LNCaP clone FGC (cell line): ENCODE measurements around the gene FBXL7.

Experiments used
- DNase-seq: peaks from one replicate; pipeline ENCODE4 v3.0.0-alpha.2; 2011; ENCODE audit warnings: low read depth
- H3K4me3 ChIP-seq: 2 replicates; pipeline ENCODE4 v1.5.1; 2011; ENCODE audit warnings: mild to moderate bottlenecking, low read depth, low read length, control low read depth
- CTCF ChIP-seq: IDR thresholded peaks from 2 replicates; pipeline ENCODE4 v1.5.1; 2012; ENCODE audit warnings: mild to moderate bottlenecking; ENCODE audit not compliant: control insufficient read depth, insufficient read depth; ENCODE audit errors: extremely low read depth

Gene FBXL7

GRCh38 chr5:15499528-15500324, at the start of gene FBXL7:
Gene FBXL7, plus strand, starts transcription at chr5:15500180.
- H3K4me3 ChIP-seq, result peak within 1 kb of the TSS; percentile 60
- TF ChIP-seq CTCF, result peak; percentile 40
- DNase-seq, result peak; percentile 33

- no peak overlapping the region for H3K4me3 ChIP-seq
- TF ChIP-seq CTCF, result no peak
- DNase-seq, result no peak
Observed at GRCh38 chr5:15450473-15450872, 49.5 kb upstream of the FBXL7 start.

- no peak overlapping the region for H3K4me3 ChIP-seq
- no peak for TF ChIP-seq CTCF
- no peak for DNase-seq
Observed at GRCh38 chr5:15450949-15451348, 49.0 kb upstream of the FBXL7 start.

DNA sequence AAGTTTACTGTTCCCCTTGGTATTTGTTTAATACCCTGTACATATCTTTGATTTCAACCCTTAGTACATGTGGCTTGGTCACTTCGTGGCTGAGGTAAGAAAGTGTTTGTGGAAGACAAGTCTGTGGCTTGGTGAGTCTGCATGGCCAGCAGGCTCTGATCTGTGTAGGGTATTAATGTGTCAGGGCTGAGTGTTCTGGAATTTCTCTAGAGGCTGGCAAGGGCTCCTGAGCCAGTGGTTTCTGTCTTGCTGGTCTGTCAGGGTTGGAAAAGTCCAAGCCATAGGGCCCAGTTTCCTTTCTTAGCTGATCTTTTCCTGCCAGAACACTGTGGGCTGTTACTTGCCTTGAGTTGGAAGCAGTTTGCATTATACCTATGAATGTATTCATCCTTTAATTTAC, 48.0 kb upstream of the FBXL7 start:
- DNase-seq, result no peak
- no peak for TF ChIP-seq CTCF
- H3K4me3 ChIP-seq, result no peak overlapping the region

GRCh38 chr5:15452781-15453180, 47.2 kb upstream of the FBXL7 start:
- TF ChIP-seq CTCF, result no peak
- DNase-seq, result no peak
- H3K4me3 ChIP-seq, result no peak overlapping the region

DNA sequence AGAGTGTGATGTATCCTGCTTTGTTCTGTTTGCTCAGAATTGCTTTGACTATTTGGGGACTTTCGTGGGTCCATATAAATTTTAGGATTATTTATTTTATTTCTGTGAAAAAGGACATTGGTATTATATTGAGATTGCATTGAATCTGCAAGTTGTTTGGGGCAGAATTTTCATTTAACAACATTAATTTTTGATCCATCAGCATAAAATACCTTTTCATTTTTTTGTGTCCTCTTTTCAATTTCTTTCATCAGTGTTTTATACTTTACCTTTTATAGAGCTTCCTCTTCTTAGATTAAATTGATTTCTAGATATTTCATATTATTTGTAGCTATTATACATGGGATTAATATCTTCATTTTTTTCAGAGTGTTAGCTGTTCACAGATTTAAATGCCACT, 40.8 kb upstream of the FBXL7 start:
- no peak overlapping the region for H3K4me3 ChIP-seq
- TF ChIP-seq CTCF, result no peak
- DNase-seq, result no peak
